H1 (cell line): Measurements from ENCODE around the gene ETDC. TPM values are rescaled to one million over a fixed set of nuclear protein-coding genes. Genes with fewer than 3 reads are reported as not detected.

Source experiments
- CTCF ChIA-PET: fragments of 300-600 bp; sonication (Branson Sonifier 250); formaldehyde crosslinking; loops from one replicate; lab custom pipeline; 2021; ENCODE audit not compliant: partially characterized antibody; lab: Charles Lee
- POLR2A ChIA-PET: fragments of 300-600 bp; sonication (Branson Sonifier 250); formaldehyde crosslinking; loops from one replicate; lab custom pipeline; 2021; ENCODE audit warnings: inconsistent platforms; ENCODE audit not compliant: partially characterized antibody; lab: Charles Lee
- DNase-seq, 2 experiments: peaks; one replicate each; pipeline versions ENCODE4 v3.0.0 to v3.0.0-alpha.2; 2010 to 2022; ENCODE audit warnings: low spot score in 2 of 2, low read depth in 1 of 2, mixed read lengths in 1 of 2
- FAIRE-seq: peaks from 2 replicates; lab custom pipeline; 2011; peaks lifted over from hg19 to GRCh38; lab: Jason Lieb, UNC
- H2AFZ ChIP-seq: 2 replicates; pipeline ENCODE4 v1.8.1; 2012; ENCODE audit warnings: low read length, inconsistent platforms
- H2AK5ac ChIP-seq: 2 replicates; pipeline ENCODE4 v1.6.1; 2013; ENCODE audit warnings: low read depth, low read length
- H2BK120ac ChIP-seq: replicated peaks from 2 replicates; pipeline ENCODE3; 2013; ENCODE audit warnings: low read depth, low read length, inconsistent platforms
- H2BK12ac ChIP-seq: 2 replicates; pipeline ENCODE4 v1.6.1; 2013; ENCODE audit warnings: low read depth, low read length
- H2BK15ac ChIP-seq: 2 replicates; pipeline ENCODE4 v1.6.1; 2013; ENCODE audit warnings: low read length
- H2BK20ac ChIP-seq: 2 replicates; pipeline ENCODE4 v1.6.1; 2013; ENCODE audit warnings: low read length
- H2BK5ac ChIP-seq: 2 replicates; pipeline ENCODE4 v1.6.1; 2013; ENCODE audit warnings: low read depth, low read length
- H3K14ac ChIP-seq: 2 replicates; pipeline ENCODE4 v1.6.1; 2013; ENCODE audit warnings: inconsistent platforms; ENCODE audit not compliant: insufficient read length
- H3K18ac ChIP-seq: 2 replicates; pipeline ENCODE4 v1.6.1; 2013; ENCODE audit warnings: low read length; ENCODE audit errors: extremely low read depth
- H3K23ac ChIP-seq: 2 replicates; pipeline ENCODE4 v1.6.1; 2013; ENCODE audit warnings: inconsistent platforms; ENCODE audit not compliant: insufficient read length
- H3K23me2 ChIP-seq: 2 replicates; pipeline ENCODE4 v1.6.1; 2013; ENCODE audit warnings: low read depth, low read length
- H3K27ac ChIP-seq: 2 replicates; pipeline ENCODE4 v1.6.1; 2011; ENCODE audit warnings: low read depth, low read length, inconsistent platforms
- H3K27me3 ChIP-seq, 4 experiments: replicated peaks in 1 of 4; 1 replicate in 1 of 4; 2 replicates in 3 of 4; pipeline versions ENCODE4 v1.6.1 to v1.8.1; 2011 to 2013; ENCODE audit warnings: low read length in 3 of 4, mild to moderate bottlenecking in 3 of 4, inconsistent platforms in 2 of 4, mixed read lengths in 2 of 4, moderate library complexity in 1 of 4; ENCODE audit not compliant: control insufficient read depth in 3 of 4, insufficient read depth in 3 of 4; ENCODE audit errors: extremely low read depth in 1 of 4
- H3K36me3 ChIP-seq, 4 experiments: 2 replicates each; pipeline versions ENCODE4 v1.6.1 to v1.8.1; 2011 to 2013; ENCODE audit warnings: mild to moderate bottlenecking in 4 of 4, low read length in 3 of 4, moderate library complexity in 2 of 4, control low read depth in 1 of 4, inconsistent platforms in 1 of 4; ENCODE audit not compliant: insufficient read depth in 4 of 4, control insufficient read depth in 2 of 4
- H3K4ac ChIP-seq: replicated peaks from 2 replicates; pipeline ENCODE3; 2013; ENCODE audit warnings: low read length, low read depth, mixed read lengths, inconsistent platforms; ENCODE audit not compliant: insufficient read length
- H3K4me1 ChIP-seq, 4 experiments: replicated peaks in 1 of 4; 1 replicate in 1 of 4; 2 replicates in 3 of 4; pipeline versions ENCODE4 v1.6.1 to v1.8.1; 2011 to 2013; ENCODE audit warnings: low read length in 3 of 4, inconsistent platforms in 2 of 4, mixed read lengths in 1 of 4; ENCODE audit not compliant: insufficient read depth in 4 of 4, control insufficient read depth in 3 of 4
- H3K4me2 ChIP-seq, 2 experiments: 2 replicates each; pipeline versions ENCODE4 v1.6.1 to v1.8.1; 2011 to 2013; ENCODE audit warnings: low read depth in 2 of 2, low read length in 2 of 2, control low read depth in 1 of 2, inconsistent platforms in 1 of 2, mild to moderate bottlenecking in 1 of 2; ENCODE audit not compliant: insufficient read depth in 1 of 2
- H3K4me3 ChIP-seq, 4 experiments: fragments of 200-600, 300-600 bp in 1 of 4; sonication (generic), shearing (Covaris generic), sonication (Bioruptor Twin) in 1 of 4; 2 replicates each; pipeline versions ENCODE4 v1.5.1 to v1.8.1; 2011 to 2016; ENCODE audit warnings: low read length in 4 of 4, low read depth in 3 of 4, control low read depth in 2 of 4, inconsistent platforms in 2 of 4, mild to moderate bottlenecking in 2 of 4, mixed read lengths in 1 of 4, moderate library complexity in 1 of 4; ENCODE audit not compliant: insufficient read depth in 2 of 4; ENCODE audit errors: extremely low read depth in 1 of 4
- H3K56ac ChIP-seq: replicated peaks from 2 replicates; pipeline ENCODE3; 2013; ENCODE audit warnings: low read depth, mild to moderate bottlenecking, mixed read lengths, low read length, inconsistent platforms; ENCODE audit not compliant: insufficient read length
- H3K79me1 ChIP-seq: 2 replicates; pipeline ENCODE4 v1.6.1; 2013; ENCODE audit warnings: low read depth, low read length, control low read depth
- H3K79me2 ChIP-seq, 2 experiments: 2 replicates each; pipeline versions ENCODE4 v1.6.1 to v1.8.1; 2012 to 2013; ENCODE audit warnings: low read length in 2 of 2, mild to moderate bottlenecking in 2 of 2, inconsistent platforms in 1 of 2; ENCODE audit not compliant: insufficient read depth in 2 of 2, control insufficient read depth in 1 of 2
- H3K9ac ChIP-seq, 4 experiments: replicated peaks in 1 of 4; 1 replicate in 1 of 4; 2 replicates in 3 of 4; pipeline versions ENCODE4 v1.6.1 to v1.8.1; 2011 to 2013; ENCODE audit warnings: low read depth in 3 of 4, low read length in 3 of 4, control low read depth in 2 of 4, mild to moderate bottlenecking in 2 of 4, moderate library complexity in 2 of 4, inconsistent platforms in 1 of 4; ENCODE audit errors: extremely low read depth in 1 of 4
- H3K9me3 ChIP-seq, 2 experiments: 2 replicates each; pipeline versions ENCODE4 v1.6.1 to v1.8.1; 2012 to 2013; ENCODE audit warnings: mild to moderate bottlenecking in 2 of 2, moderate library complexity in 2 of 2, control low read depth in 1 of 2, inconsistent platforms in 1 of 2, low read depth in 1 of 2, low read length in 1 of 2, mixed read lengths in 1 of 2; ENCODE audit not compliant: insufficient read depth in 2 of 2
- H4K20me1 ChIP-seq, 2 experiments: replicated peaks in 1 of 2; 2 replicates each; pipeline versions ENCODE3 to v1.8.1; 2011 to 2013; ENCODE audit warnings: inconsistent platforms in 2 of 2, low read length in 2 of 2, mild to moderate bottlenecking in 1 of 2; ENCODE audit not compliant: insufficient read depth in 2 of 2, control insufficient read depth in 1 of 2
- H4K5ac ChIP-seq: 2 replicates; pipeline ENCODE4 v1.6.1; 2013; ENCODE audit warnings: low read length, low read depth, mixed read lengths, inconsistent platforms; ENCODE audit not compliant: insufficient read length
- H4K8ac ChIP-seq: 2 replicates; pipeline ENCODE4 v1.8.0; 2013; ENCODE audit warnings: mild to moderate bottlenecking, moderate library complexity, low read length, inconsistent platforms; ENCODE audit not compliant: insufficient read depth; ENCODE audit errors: extremely low read depth
- H4K91ac ChIP-seq: replicated peaks from 2 replicates; pipeline ENCODE3; 2013; ENCODE audit warnings: low read length, mixed read lengths, inconsistent platforms; ENCODE audit not compliant: insufficient read length
- BCL11A ChIP-seq, 2 experiments: IDR thresholded peaks; one replicate each; pipeline ENCODE4 v1.6.1; 2011; ENCODE audit warnings: low read depth in 2 of 2, low read length in 2 of 2, mild to moderate bottlenecking in 2 of 2
- CEBPB ChIP-seq: IDR thresholded peaks from 2 replicates; pipeline ENCODE4 v1.6.1; 2012; ENCODE audit warnings: low read depth, low read length
- CREB1 ChIP-seq: IDR thresholded peaks from 2 replicates; pipeline ENCODE4 v1.6.1; 2012; ENCODE audit warnings: inconsistent platforms
- CTBP2 ChIP-seq: IDR thresholded peaks from 2 replicates; pipeline ENCODE4 v1.7.0; 2011; ENCODE audit warnings: borderline replicate concordance, mild to moderate bottlenecking, moderate library complexity, mixed read lengths, low read length; ENCODE audit not compliant: insufficient read depth, insufficient read length
- HDAC6 ChIP-seq: IDR thresholded peaks from one replicate; pipeline ENCODE4 v1.7.1; 2012; ENCODE audit warnings: low read depth, mild to moderate bottlenecking, inconsistent platforms, low read length, moderate library complexity
- JUND ChIP-seq: IDR thresholded peaks from 2 replicates; pipeline ENCODE4 v1.6.1; 2011; ENCODE audit warnings: mild to moderate bottlenecking, improper control_type of control experiment, low read length
- KDM1A ChIP-seq: fragments of 200-600, 300-600 bp; sonication (generic); IDR thresholded peaks from 2 replicates; pipeline ENCODE4 v1.7.1; 2016; ENCODE audit warnings: mild to moderate bottlenecking, low read length, borderline replicate concordance
- KDM4A ChIP-seq: IDR thresholded peaks from one replicate; pipeline ENCODE4 v1.7.1; 2012; ENCODE audit warnings: low read depth, mild to moderate bottlenecking, moderate library complexity, low read length, inconsistent platforms; ENCODE audit not compliant: severe bottlenecking
- NANOG ChIP-seq: IDR thresholded peaks from 2 replicates; pipeline ENCODE4 v1.6.1; 2011; ENCODE audit warnings: low read length, low read depth, mild to moderate bottlenecking, inconsistent platforms; ENCODE audit not compliant: insufficient read depth, poor library complexity, severe bottlenecking
- POLR2AphosphoS5 ChIP-seq: IDR thresholded peaks from 2 replicates; pipeline ENCODE4 v1.6.1; 2011; ENCODE audit warnings: low read depth, low read length
- SIX5 ChIP-seq: IDR thresholded peaks from 2 replicates; pipeline ENCODE4 v1.6.1; 2011; ENCODE audit warnings: mild to moderate bottlenecking, low read depth, low read length
- TCF12 ChIP-seq: IDR thresholded peaks from 2 replicates; pipeline ENCODE4 v1.6.1; 2011; ENCODE audit warnings: low read depth, mild to moderate bottlenecking, low read length
- WGBS, 2 experiments: shearing (Covaris generic) in 1 of 2; methylation state at CpG; one replicate each; pipeline versions ENCODE4 v1.1.6 to v1.1.7; 2013 to 2015; ENCODE audit warnings: low lambda C conversion rate in 2 of 2, mixed read lengths in 2 of 2, inconsistent platforms in 1 of 2, low coverage in 1 of 2, missing lambda C conversion rate in 1 of 2; ENCODE audit not compliant: insufficient replicate concordance in 2 of 2, insufficient coverage in 1 of 2, insufficient read length in 1 of 2; ENCODE audit errors: extremely low coverage in 1 of 2, missing lambda C conversion rate in 1 of 2; 5-methylcytosine and 5-hydroxymethylcytosine counted together
- polyA plus RNA-seq, 7 experiments: library from polyadenylated mRNA; depleted of rRNA in 3 of 7; stranded (reverse) in 5 of 7; unstranded in 2 of 7; fragments of >200 nt in 5 of 7; fragments of 200-250 nt in 2 of 7; gene quantifications; 1 replicate in 5 of 7; 2 replicates in 1 of 7; 4 replicates in 1 of 7; pipeline versions ENCODE4 v1.2.1 to v1.2.3, GENCODE V29; 2011 to 2013; ENCODE audit warnings: missing spikeins in 2 of 7, mixed read lengths in 2 of 7
- total RNA-seq: library from RNA; stranded (reverse); fragmentation: NEBNext Ultra II Directional; extraction: Animal tissue kit (Norgen Biotek cat#: 25700); gene quantifications from 2 replicates; pipeline ENCODE4 v1.2.1, GENCODE V29; 2021

Gene ETDC
- total and polyA plus RNA-seq, 2 of the 8 experiments (the other 6 are each of a cell fraction or from before 2014, with no cell fraction given), result not detected

DNA sequence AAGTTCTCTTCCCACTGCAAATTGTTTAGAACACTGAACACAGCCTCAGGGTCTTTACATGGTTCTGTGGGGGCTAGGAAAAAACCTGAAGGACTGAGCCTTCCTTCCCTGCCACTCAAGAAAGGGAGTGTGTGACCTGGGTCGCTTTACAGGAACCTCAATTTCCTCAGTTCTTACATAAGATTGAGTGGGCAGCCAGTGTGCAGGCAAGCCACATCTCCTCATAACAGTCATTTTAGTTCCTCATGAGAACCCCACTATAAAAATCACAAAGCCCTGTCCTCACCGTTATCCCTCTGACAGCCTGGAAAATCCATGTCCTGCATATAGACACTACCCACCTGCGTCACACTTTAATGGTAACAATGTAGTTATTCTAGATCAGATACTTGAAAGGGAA, 2.1 kb upstream of the ETDC start:
- Histone ChIP-seq H3K4me2 (no peak overlapping the region), H2BK120ac (no peak overlapping the region), H3K9ac (no peak overlapping the region), H3K23me2 (no peaks in the 10 kb centered on the region), H3K4ac (no peak overlapping the region), H4K5ac (no peak overlapping the region), H3K56ac (no peak overlapping the region), H3K27ac (no peak overlapping the region), H3K27me3 (no peaks in the 10 kb centered on the region), H3K79me1 (no peaks in the 10 kb centered on the region), H3K18ac (no peak overlapping the region), H2BK20ac (no peak overlapping the region), H3K23ac (no peak overlapping the region), H3K79me2 (peaks cover 0 to 2% of the 10 kb centered on the region in 2 experiments; a peak in 2 of 4 replicates), H3K36me3 (no peaks in the 10 kb centered on the region), H3K14ac (no peak overlapping the region), H4K91ac (no peak overlapping the region), H2BK15ac (no peak overlapping the region), H2AFZ (no peak overlapping the region), H3K4me1 (peaks cover 2 to 11% (median 7%) of the 10 kb centered on the region in 4 experiments; a peak in 5 of 7 replicates), H2BK5ac (no peak overlapping the region), H4K8ac (no peak overlapping the region), H4K20me1 (no peaks in the 10 kb centered on the region), H2BK12ac (no peak overlapping the region), H3K4me3 (no peak overlapping the region), H2AK5ac (no peak overlapping the region), H3K9me3 (no peaks in the 10 kb centered on the region)
- ChIA-PET POLR2A (no interaction called here), CTCF (no interaction called here)
- 89% methylated on average over 3 of the region's 3 CpGs; no CpG with 5 or more reads in 1 of the 2 experiments for WGBS, 2 experiments
- DNase-seq, result no peak
- no peak for FAIRE-seq
- TF ChIP-seq CREB1, result no peak
- no peak for TF ChIP-seq JUND
- TF ChIP-seq KDM1A, result no peak
- TF ChIP-seq NANOG, result no peak
- TF ChIP-seq POLR2AphosphoS5, result no peak
- no peak for TF ChIP-seq TCF12
- TF ChIP-seq HDAC6, result no peak
- TF ChIP-seq CTBP2, result no peak
- TF ChIP-seq BCL11A (IDR thresholded peaks at IDR 0.05; ENCODE audit: low read depth in 2 of 2, low read length in 2 of 2), result no peak
- no peak for TF ChIP-seq KDM4A
- TF ChIP-seq CEBPB, result no peak
- no peak for TF ChIP-seq SIX5
